ENCODE data around the gene CDH23. TPM values are rescaled to one million over a fixed set of nuclear protein-coding genes. Genes with fewer than 3 reads are reported as not detected.

The CDH23 gene
- polyA plus RNA-seq, 1 donor, result 0.90 TPM

DNA sequence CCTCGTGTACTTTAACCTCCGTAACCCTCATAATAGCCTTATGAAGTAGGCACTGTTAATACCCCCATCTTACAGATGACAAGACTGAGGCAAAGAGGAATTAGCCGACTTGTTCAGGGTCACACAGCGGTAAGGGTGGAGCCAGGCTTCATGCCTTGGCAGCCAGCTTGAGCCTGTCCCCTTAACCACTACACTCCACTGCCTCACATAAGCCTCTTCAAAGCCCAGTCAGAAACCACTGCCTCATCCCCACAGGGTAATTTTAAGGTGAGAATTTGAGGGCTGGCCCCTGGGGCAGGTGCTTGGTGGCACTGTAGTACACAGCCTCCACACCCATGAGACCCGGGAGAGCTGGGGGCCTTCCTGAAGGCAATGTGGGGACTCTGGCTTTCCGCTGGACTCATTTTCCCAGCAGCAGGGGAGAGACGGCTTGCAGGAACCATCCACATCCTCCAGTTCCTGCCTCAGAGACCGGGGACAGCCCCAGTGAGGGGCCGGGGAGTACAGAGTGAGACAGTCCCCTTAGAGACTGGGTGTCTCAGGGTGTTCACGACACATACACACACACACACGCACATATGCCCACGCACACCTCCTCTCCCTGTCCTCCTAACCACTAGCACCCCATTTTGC, 330.5 kb downstream of the CDH23 start:
- DNase-seq, result no peak

DNA sequence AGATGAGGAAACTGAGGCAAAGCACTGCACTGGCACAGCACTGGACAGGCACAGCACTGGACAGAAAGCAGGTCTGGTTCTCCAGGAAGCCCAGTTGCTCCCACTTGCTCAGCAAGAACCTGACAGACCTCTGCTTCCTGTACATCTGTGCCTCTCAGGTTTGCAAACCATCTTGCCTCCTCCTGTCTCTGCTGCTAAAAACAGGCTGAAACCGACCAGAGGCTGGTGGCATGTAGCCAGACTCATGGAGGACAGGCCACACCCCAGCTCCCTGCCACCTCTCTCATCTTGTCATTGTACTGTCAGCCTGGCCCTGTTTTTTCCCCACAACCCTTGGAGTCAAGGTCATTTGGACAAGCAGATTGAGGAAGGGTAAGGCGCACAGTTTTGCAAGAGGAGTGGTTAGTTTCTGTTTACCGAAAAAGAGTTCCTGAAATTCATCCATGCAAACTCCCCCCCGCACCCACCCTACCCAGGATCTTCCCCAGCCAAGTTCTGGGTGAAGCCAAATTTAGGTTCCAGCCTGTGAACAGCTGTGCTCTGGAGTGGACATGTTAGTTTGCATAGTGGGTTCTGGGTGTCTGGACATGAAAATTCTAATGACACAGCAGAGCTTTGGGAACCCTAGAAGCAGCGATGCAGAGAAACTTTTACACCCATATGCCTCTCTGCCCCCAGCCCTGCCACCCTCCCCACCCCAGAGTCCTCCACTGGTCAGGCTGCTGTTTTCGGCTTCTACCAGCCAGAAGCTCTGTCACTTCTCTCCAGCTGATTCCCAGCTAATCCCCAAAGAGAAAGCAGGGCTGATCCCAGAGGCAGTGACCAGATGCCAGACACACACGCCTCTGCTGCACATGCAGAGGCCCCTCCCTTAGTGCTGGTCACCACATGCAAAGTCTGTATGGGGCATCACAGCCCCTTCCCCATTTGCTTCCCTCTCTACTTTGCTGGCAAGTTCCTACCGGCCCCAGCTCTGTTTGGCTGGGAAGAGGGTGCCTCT, 331.3 kb downstream of the CDH23 start:
- no peak for DNase-seq

DNA sequence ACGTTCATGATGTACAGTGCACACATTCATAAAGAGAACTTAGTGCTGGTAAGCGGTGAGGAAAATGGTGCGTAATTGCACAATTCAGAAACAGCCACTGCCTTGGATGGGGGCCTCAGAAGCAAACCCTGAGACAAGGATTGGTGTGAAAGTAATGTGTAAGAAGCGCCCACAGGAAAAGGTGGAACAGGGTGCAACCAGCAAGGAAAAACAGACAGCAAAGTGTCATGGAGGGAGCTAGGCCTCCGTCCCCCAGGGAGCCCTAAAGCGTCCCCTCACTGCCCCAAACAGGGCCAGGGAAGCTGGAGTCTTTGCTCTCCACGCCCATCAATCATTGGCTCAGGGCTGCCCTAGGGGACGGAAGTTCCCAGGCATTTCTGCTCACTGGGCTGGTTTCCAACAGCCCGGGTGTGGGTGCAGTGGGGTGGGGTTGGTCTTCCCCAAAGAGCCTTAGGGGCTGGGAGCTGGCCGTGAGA, 332.5 kb downstream of the CDH23 start:
- DNase-seq, result peak; percentile 34

DNA sequence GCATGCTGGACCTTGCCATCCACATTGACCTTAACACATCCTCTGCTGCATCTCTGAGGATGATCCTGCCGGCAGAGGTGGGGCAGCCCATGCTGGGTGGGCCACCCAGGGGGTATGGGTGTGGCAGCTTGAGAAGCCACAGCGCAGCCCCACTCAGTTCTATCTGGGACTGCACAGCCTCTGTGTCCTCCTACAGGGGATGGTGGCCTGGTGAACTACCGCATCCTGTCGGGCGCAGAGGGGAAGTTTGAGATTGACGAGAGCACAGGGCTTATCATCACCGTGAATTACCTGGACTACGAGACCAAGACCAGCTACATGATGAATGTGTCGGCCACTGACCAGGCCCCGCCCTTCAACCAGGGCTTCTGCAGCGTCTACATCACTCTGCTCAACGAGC, 335.1 kb downstream of the CDH23 start:
- no peak for DNase-seq

DNA sequence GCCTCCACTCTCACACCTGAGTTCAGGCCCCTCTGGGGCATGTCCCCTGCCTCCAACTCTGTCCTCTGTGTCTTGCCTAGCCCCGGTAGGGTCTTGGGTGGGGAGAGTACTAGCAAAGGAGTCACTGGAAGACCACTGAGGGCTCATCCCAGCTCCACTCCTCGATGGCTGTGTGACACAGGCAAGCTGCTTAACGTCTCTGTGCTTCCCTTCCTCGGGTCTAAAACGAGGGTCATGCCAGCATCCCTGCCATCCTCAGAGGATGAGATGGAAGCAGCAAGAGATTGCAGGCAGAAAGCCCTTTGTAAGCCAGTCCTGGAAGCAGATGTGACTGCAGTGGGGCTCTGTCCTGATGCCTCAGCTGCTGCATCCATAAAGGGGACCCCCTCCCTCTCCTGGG, 338.1 kb downstream of the CDH23 start:
- DNase-seq, result no peak

DNA sequence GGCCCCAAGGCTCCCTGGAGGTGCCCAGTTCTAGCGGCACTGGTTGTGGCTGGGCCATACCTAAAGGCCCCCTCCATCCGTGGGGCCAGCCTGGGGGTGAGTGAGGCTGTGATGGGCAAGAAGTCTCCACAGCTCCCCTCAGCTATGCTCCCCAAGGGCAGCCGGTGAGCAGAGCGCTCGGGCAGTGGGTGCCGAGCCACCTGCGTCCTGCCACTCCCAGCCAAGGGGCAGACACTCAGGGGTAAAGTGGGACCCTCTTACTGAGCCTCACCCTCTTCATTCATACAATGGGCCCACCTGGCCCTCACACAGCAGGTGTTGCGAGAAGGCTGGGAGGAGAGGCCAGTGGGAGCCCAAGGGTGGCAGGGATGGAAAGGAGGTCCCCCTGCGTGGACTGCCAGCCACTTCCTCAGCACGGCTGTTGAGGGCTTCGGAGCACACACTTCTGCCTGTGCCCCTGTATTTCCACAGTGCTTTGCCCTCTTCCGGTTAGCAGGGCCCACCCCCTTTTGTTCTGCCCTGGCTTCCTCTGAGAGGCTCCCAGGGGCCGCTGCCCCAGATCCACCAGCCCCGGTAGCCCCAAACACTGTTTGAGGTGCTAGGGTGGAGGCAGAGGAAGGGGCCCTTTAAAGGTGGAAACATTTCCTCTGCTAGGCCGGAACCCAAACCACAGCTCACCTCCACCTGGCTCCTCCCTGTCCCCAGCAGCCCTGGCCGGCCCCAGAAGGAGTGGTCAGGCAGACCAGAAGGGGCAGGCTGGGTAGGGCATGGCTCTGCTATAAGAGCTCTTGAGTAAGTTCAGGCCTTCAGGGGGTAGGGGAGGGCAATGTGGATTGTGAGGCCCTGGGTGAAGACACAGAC, 339.2 kb downstream of the CDH23 start:
- DNase-seq, result no peak

DNA sequence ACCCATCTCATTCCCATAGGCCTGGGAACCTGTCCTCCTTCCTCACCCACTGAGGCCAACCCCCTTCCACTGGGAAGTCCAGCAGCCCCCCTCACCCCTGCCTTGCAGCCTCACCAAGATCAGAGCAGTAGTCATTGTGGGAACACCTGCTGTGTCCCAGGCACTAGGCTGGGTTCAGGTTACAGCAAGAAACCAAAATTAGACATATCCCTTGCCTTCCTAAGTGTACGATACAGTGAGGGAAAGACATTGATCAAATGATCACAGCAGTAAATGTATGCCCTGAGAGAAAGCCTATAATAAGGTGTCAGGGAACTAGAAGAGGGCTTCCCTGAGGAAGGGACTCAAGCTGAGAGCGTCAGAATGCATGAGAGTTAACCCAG, 339.8 kb downstream of the CDH23 start:
- no peak for DNase-seq

DNA sequence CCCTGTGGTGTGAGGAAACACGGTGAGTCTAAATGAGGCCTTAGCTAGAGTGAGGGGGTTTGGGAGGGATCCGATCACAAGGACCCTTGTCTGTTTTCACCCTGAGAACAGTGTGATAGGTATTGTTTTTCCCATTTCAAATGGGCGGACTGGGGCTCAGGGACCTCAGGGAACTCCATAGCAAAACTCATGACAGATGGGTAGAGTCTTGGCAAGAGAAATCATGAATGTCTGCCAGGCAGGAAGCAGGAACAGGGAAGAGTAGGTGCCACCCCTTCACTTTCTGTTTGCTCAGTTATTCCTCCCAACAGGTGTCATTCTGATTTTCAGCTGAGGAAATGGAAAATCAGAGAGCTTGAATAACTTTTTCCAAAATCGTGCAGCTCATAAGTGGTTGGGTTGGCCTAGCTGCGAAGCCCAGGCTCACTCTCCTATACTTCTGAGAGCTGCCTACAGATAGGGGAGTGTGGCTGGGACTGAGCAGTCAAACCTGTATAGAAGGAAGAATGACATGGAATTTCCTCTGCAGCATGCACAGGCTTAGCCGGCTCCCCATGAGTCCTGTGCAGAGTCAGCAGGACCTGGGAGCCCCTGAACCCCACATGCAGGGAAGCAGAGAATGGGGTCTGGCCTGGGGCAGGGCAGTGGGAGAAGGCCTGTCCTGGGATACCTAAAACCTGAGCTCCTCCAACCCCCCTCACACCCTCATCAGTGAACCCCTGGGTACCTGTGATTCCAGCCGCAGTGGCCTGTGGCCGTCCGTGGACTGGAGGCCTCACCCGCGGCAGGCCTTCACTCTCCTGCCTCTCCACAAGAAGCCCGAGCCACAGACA, 340.5 kb downstream of the CDH23 start:
- no peak for DNase-seq

DNA sequence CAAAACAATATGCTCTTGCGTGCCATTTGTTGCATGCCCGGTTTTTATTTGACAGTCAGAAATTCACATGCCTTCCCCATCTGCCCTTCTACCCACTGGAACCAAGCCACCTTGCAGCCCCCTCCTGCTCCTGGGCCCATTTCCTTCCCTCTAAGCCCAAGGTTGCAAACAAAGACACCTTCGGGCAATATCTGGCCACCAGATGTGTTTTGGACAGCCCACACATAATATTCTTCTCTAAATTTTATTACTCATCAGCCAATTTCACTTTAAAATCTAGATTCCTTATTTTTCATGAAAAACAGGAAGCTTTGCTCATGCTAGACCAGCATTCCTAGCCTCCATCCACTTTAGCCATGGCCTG, 341.1 kb downstream of the CDH23 start:
- no peak for DNase-seq

DNA sequence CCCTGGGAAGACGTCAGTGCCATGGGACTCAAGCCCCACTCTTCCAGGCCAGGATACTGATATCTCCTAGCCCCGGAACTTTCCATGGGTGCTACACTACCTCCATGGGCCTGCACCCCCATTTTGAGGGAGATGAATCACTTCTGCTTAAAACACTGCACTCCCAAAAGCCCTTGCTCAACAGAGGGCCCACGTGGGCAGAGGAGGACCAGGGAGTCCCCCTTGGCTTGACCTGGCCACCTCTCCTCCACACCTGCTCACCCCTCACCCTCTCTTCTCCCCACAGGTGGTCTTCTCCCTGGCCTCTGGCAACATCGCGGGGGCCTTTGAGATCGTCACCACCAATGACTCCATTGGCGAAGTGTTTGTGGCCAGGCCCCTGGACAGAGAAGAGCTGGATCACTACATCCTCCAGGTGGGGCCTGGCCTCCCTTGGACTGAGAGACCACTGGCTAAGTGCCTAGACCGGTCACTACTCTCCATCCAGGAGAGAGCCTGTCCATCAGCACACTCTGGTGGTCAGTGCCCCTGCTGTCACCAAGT, 342.7 kb downstream of the CDH23 start:
- DNase-seq, result no peak

DNA sequence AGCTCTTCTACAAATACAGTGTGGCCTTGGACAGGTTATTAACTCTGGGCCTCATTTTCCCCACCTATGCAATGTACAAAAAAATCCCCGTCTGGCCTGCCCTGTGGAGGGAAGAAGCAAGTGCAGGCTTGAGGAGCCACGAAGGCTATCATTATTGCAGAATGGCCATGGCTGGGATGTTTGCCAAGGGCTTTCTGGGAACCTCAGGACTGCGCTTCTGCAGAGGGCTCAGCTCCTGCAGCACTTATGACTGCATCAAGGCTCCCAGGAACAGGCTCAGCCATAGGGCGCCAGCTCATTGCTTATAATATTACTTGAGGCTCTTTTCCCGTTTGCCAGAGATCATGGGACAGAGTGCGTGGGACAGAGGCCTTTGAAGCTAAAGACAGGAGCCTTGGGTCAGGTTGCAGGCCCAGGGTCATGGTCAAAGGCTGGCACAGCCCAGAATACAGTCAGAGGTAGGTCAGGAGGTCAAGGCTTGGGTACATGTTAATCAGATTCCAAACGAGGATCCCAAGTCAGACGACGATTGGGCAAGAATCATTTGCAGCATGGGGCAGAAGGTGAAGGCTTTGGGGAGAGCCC, 343.4 kb downstream of the CDH23 start:
- no peak for DNase-seq

DNA sequence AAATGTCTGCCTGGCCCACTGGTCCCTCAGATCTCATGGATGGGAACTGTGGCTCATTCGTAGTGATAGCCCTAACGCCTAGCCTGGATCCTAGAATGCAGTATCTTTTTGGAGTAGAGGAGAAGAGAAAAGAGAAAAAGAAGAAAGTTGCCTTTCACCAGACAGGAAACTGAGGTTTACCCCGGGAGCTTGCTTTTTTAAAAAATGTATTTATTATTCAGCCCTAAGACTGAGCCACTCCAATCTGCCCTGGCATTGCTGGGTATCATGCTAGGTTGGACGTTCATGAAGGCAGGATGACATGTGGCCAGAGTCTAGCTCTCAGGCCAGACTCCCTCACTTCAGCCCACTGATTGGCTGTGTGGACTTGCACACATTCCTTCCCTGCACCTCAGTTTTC, 344.3 kb downstream of the CDH23 start:
- DNase-seq, result no peak

DNA sequence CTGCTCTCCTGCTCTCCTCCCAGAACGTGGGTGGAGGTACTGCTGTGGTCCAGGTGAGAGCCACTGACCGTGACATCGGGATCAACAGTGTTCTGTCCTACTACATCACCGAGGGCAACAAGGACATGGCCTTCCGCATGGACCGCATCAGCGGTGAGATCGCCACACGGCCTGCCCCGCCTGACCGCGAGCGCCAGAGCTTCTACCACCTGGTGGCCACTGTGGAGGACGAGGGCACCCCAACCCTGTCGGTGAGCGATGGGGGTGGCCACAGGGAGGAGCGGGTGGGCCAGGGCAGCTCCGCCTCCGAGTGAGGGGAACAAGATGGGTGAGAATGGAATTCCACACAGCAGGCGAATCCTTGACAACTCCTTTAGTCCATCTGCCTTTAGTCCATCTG, 345.0 kb downstream of the CDH23 start:
- DNase-seq, result no peak

DNA sequence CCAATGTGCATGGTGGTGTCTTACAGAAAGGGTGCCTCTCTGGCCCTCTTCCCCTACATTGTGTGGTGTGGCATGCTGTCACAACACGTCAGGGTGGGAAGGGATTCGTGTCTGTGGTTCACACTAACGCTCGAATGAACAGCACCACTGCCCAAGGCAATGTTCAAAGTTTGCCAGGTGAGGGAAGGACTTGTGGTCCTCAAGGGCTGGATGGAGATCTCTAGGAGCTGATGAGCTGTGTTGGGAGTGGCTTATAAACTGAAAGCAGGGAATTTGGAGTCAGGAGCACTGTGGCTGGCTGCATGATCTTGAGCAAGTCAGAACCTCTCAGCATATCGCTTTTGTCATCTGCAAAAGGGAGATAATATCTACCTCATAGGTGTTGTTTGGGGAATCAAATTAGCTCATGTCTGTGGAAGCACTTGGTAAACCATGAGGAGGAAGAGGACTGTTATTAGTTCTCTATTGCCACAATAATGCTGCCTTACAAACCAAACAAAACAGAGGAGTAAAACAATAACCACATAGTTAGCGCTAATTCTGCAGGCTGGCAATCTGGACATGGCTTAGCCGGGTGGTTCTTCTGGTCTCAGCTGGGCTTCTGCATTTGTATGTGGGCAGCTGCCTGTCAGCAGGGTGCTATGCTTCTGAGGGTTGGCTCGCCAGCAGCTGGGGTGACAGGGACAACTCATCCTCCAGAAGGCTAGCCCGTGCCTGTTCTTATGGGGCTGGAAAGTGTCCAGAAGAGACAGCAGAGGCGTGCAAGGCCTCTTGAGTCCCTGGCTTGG, 345.8 kb downstream of the CDH23 start:
- no peak for DNase-seq

DNA sequence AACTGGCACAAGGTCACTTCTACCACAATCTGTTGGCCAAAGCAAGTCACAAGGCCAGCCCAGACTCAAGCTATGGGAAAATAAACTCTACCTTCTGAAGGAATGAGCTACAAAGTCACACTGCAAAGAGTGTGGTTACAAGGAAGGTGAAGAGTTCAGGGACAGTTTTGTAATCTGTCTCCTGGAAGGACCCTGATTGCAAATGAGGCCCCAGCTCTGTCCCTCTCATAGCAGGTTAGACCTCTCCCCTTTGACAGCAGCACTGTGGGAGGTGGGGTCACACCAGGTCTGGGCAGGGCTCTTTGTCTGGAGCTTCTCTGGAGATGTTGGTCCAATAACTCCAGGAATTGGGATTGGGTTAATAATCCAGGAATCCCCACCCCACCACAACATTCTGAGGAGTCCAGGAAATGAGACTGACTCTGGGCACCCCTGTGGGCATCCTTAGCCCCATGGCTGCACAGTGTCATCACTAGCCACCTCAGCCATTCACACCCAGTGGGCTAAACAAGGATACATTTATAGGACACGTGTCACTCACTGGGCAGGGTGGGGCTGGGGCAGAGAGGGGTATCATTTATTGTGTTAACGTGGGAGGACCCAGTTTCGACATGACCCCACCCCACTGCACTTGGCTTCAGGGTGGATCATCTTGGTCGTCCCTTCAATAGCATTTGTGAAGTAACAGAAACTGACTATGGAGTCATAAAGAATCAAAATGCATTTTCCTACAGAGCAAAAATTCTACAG, 346.5 kb downstream of the CDH23 start:
- no peak for DNase-seq

DNA sequence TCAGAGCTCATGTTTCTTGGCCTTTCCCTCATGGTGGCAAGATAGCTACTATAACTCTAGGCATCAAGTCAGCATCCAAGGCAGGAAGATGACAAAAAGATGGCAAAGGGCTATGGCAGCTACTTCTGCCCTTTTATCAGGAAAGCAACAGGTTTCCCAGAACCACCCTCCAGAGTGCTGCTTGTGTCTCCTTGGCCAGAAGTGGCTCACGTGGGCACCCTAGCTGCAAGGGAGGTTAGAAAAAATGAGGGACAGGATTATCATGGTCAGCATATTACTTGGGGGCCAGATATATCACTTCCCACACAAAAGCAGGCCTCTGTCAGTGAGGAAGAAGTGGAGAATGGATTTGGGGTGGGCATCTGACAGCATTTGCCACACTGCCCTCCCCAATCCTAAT, 347.1 kb downstream of the CDH23 start:
- no peak for DNase-seq

DNA sequence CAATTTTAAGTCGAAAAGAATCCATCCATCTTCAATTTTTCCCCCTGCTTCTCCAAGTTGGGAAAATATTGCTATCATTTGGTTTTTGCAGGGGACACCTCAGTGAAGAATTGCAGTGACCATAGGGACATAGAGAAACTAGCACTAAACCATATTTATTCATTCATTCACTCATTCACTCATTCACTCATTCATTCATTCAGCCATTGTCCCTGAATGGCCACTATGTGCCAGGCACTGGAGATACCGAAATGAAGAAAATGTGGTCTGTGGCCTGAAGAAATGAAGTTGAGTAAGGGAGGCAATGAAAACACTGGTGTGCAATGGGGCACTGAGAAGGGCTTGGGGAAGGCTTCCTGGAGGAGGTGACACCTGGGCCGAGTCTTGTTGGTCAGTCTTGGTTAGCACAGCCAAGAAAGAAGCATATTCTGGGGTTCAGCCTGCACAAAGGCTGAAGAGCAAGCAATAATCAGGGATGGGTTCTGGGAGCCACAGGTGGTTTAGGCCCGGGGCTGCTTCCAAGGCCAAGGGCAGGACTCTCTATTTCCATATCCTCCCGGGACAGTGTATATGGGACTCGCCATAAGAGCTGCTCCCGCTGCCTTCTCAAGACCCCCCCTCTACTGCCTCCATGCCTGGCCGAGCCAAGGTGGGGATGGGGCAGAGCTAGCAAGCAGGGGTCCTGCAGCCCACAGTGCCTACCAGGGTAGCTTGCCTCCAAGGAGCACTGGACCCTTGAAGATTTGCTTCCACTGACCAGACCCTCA, 348.4 kb downstream of the CDH23 start:
- DNase-seq, result no peak

DNA sequence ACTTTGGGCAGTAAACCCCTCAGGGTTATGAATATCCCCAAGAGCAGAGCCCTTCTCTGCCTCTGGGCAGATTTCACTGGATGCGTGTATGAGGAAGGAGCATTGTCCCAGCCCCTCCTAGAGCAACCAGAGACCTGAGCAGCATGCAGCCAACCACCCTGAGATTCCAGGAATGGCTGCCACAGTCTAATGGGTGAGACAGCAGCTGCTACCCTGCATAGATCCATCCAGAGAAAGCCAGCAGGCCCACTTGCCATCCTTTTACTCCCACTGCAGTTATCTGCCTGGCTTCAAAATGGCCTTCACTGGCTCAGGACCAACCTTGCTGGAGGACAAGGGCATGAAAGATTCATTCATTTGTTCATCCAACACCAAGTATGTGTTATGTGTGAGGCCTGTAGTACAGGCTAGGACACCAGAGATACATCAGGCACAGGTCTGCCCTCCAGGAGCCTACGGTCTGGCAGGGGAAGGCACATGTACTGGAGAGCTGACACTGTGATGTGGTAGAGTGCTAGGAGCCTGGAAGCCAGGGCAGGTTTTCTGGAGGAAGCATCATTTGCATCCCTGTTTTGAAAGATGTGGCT, 349.0 kb downstream of the CDH23 start:
- DNase-seq, result no peak

Measured in left kidney (tissue), 2 donors.